Endodermal cell (in vitro differentiated cells): ENCODE measurements around the gene SENP6. TPM values are rescaled to one million over a fixed set of nuclear protein-coding genes. Genes with fewer than 3 reads are reported as not detected.
"Not testable (repeated sequence)": the region's sequence is repeated elsewhere in the genome, so short reads cannot be mapped to it uniquely, and the experiment has no call there.

Experiments used
- DNase-seq: peaks from one replicate; pipeline ENCODE4 v3.0.0-alpha.2; 2017
- H3K27ac ChIP-seq: 2 replicates; pipeline ENCODE4 v1.5.1; 2013; ENCODE audit warnings: mild to moderate bottlenecking, low read depth, low read length, moderate library complexity
- H3K27me3 ChIP-seq: 2 replicates; pipeline ENCODE4 v1.6.1; 2013; ENCODE audit warnings: mild to moderate bottlenecking, low read length, moderate library complexity; ENCODE audit not compliant: insufficient read depth, control insufficient read depth, poor library complexity, severe bottlenecking
- H3K36me3 ChIP-seq: 2 replicates; pipeline ENCODE4 v1.7.0; 2013; ENCODE audit warnings: mild to moderate bottlenecking, low read length, moderate library complexity; ENCODE audit not compliant: control insufficient read depth, insufficient read depth
- H3K4me1 ChIP-seq: one replicate; pipeline ENCODE4 v1.7.0; 2013; ENCODE audit warnings: low read length; ENCODE audit not compliant: control insufficient read depth, insufficient read depth
- H3K4me3 ChIP-seq: 2 replicates; pipeline ENCODE4 v1.5.1; 2013; ENCODE audit warnings: mild to moderate bottlenecking, low read length, moderate library complexity
- H3K9ac ChIP-seq: 2 replicates; pipeline ENCODE4 v1.6.1; 2013; ENCODE audit warnings: mild to moderate bottlenecking, low read length, moderate library complexity; ENCODE audit not compliant: poor library complexity, severe bottlenecking; ENCODE audit errors: extremely low read depth
- H3K9me3 ChIP-seq: 2 replicates; pipeline ENCODE4 v1.6.1; 2013; ENCODE audit warnings: mild to moderate bottlenecking, low read length, moderate library complexity; ENCODE audit not compliant: control insufficient read depth
- H3K27ac Mint-ChIP-seq: 2 replicates; pipeline ENCODE4 v1.8.0; 2020; ENCODE audit warnings: mixed read lengths
- H3K27me3 Mint-ChIP-seq: 2 replicates; pipeline ENCODE4 v1.8.0; 2021; ENCODE audit warnings: mild to moderate bottlenecking, mixed read lengths; ENCODE audit not compliant: insufficient read depth
- H3K36me3 Mint-ChIP-seq: 2 replicates; pipeline ENCODE4 v1.8.0; 2020; ENCODE audit warnings: low read depth, mixed read lengths
- H3K4me1 Mint-ChIP-seq: 2 replicates; pipeline ENCODE4 v1.8.0; 2020; ENCODE audit warnings: mixed read lengths
- H3K4me3 Mint-ChIP-seq: 2 replicates; pipeline ENCODE4 v1.8.0; 2020; ENCODE audit warnings: mild to moderate bottlenecking, moderate library complexity, mixed read lengths
- H3K9me3 Mint-ChIP-seq: 2 replicates; pipeline ENCODE4 v1.8.0; 2020; ENCODE audit warnings: mild to moderate bottlenecking, mixed read lengths
- CTCF ChIP-seq: fragments of 200-600 bp; sonication (generic); conservative IDR thresholded peaks from 2 replicates; pipeline ENCODE4 v1.5.0; 2021; ENCODE audit warnings: antibody characterized with exemption, mild to moderate bottlenecking
- WGBS, 2 experiments: methylation state at CpG; one replicate each; pipeline versions ENCODE4 v1.1.5 to v1.1.7; 2013; ENCODE audit warnings: missing lambda C conversion rate in 2 of 2, mixed read lengths in 1 of 2; ENCODE audit not compliant: insufficient coverage in 1 of 2, insufficient read length in 1 of 2; 5-methylcytosine and 5-hydroxymethylcytosine counted together
- total RNA-seq, 2 donors: library from RNA; stranded (reverse); fragmentation: NEBNext Ultra II Directional in 1 of 2; extraction: Animal tissue kit (Norgen Biotek cat#: 25700) in 1 of 2; gene quantifications; 2 replicates in 1 of 2; 3 replicates in 1 of 2; pipeline ENCODE4 v1.2.1, GENCODE V29; 2021

SENP6 gene
- total RNA-seq, 2 donors from 2014 or later: 101 to 113 TPM

GRCh38 chr6:75727206-75727605 lies 125.5 kb downstream of the SENP6 start:
- DNase-seq: no peak
- H3K27ac ChIP-seq: no peak overlapping the region
- H3K27me3 ChIP-seq: no peaks in the 10 kb centered on the region
- H3K9me3 ChIP-seq: no peaks in the 10 kb centered on the region
- H3K4me3 Mint-ChIP-seq: no peak overlapping the region
- no peaks in the 10 kb centered on the region for H3K4me1 ChIP-seq
- TF ChIP-seq CTCF: no peak
- 95 to 99% methylated on average over 2 of the region's 2 CpGs for WGBS, 2 experiments
- no peak overlapping the region for H3K4me3 ChIP-seq
- H3K4me1 Mint-ChIP-seq: peaks cover 3% of the 10 kb centered on the region
- no peak overlapping the region for H3K9ac ChIP-seq
- H3K36me3 ChIP-seq: no peaks in the 10 kb centered on the region
- no peaks in the 10 kb centered on the region for H3K27me3 Mint-ChIP-seq
- no peaks in the 10 kb centered on the region for H3K9me3 Mint-ChIP-seq
- H3K27ac Mint-ChIP-seq: no peak overlapping the region
- H3K36me3 Mint-ChIP-seq: no peaks in the 10 kb centered on the region

- H3K9ac ChIP-seq, H3K27me3 ChIP-seq, H3K4me3 ChIP-seq, H3K36me3 Mint-ChIP-seq, H3K4me3 Mint-ChIP-seq, H3K27ac ChIP-seq, H3K27ac Mint-ChIP-seq, H3K4me1 ChIP-seq, H3K9me3 Mint-ChIP-seq, H3K9me3 ChIP-seq, H3K27me3 Mint-ChIP-seq, H3K36me3 ChIP-seq, DNase-seq, H3K4me1 Mint-ChIP-seq: not testable (repeated sequence)
- 92% methylated on average over 4 to 7 of the region's 8 CpGs for WGBS, 2 experiments
These were observed 129.3 kb downstream of the SENP6 start for GRCh38 chr6:75731029-75731428.

- no peaks in the 10 kb centered on the region for H3K36me3 Mint-ChIP-seq
- Histone ChIP-seq H3K4me1 (no peaks in the 10 kb centered on the region), H3K9ac (no peak overlapping the region), H3K36me3 (no peaks in the 10 kb centered on the region), H3K27ac (no peak overlapping the region), H3K9me3 (no peaks in the 10 kb centered on the region), H3K4me3 (no peak overlapping the region), H3K27me3 (no peaks in the 10 kb centered on the region)
- no peak for TF ChIP-seq CTCF
- H3K4me1 Mint-ChIP-seq: no peaks in the 10 kb centered on the region
- no peaks in the 10 kb centered on the region for H3K9me3 Mint-ChIP-seq
- no peak for DNase-seq
- H3K27me3 Mint-ChIP-seq: no peaks in the 10 kb centered on the region
- 85% methylated on average over 1 of the region's 1 CpG; no CpG with 5 or more reads in 1 of the 2 experiments for WGBS, 2 experiments
- H3K4me3 Mint-ChIP-seq: no peak overlapping the region
- H3K27ac Mint-ChIP-seq: no peak overlapping the region
These were observed 134.0 kb downstream of the SENP6 start for GRCh38 chr6:75735491-75736186.

GRCh38 chr6:75743971-75744370 lies 142.3 kb downstream of the SENP6 start:
- 92 to 93% methylated on average over 2 to 4 of the region's 4 CpGs for WGBS, 2 experiments
- Mint-ChIP-seq H3K9me3 (no peaks in the 10 kb centered on the region), H3K27me3 (peaks cover 8% of the 10 kb centered on the region), H3K4me1 (no peaks in the 10 kb centered on the region), H3K4me3 (no peak overlapping the region), H3K36me3 (no peaks in the 10 kb centered on the region), H3K27ac (no peak overlapping the region)
- Histone ChIP-seq H3K4me3 (no peak overlapping the region), H3K36me3 (no peaks in the 10 kb centered on the region), H3K27ac (no peak overlapping the region), H3K9ac (no peak overlapping the region), H3K9me3 (no peaks in the 10 kb centered on the region), H3K27me3 (peaks cover 18% of the 10 kb centered on the region), H3K4me1 (no peaks in the 10 kb centered on the region)
- TF ChIP-seq CTCF: no peak
- no peak for DNase-seq
